Measurements from ENCODE around the gene ABCA9.

DNA sequence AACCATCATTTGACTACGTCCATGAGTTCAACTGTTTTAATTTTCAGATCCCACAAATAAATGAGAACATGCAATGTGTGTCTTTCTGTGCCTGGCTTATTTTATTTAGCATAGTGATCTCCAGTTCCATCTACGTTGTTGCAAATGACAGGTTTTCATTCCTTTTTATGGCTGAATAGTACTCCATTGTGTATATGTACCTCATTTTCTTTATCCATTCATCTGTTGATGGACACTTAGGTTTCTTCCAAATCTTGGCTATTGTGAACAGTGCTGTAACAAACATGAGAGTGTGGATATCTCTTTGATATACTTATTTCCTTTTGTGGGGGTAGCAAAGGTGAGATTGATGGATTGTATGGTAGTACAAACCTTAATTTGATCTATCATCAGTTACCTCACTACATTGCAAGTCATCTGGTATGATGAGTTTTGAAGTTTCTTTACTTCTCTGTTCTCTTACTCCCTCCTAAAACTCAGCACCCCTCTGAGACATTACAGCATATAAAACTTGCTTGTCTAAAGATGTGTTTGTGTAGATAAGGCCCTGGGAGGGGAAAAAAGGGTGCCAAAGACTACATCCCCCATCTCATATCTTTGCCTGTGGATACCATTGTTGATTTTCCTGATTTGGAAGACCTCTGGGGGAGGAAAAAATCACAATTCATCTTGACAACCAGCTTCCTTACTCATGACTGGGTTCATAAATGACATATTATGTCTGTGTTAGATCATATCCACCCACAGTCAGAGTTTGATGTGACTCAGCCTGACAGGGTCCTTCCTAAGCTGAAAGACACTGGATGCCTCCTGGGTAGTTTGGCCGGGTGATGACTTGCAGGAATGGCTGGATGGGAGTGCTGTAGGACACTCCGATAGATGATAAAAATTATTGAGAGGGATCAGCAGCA, 47.6 kb downstream of the ABCA9 start:
- TF ChIP-seq, protein P1, sequence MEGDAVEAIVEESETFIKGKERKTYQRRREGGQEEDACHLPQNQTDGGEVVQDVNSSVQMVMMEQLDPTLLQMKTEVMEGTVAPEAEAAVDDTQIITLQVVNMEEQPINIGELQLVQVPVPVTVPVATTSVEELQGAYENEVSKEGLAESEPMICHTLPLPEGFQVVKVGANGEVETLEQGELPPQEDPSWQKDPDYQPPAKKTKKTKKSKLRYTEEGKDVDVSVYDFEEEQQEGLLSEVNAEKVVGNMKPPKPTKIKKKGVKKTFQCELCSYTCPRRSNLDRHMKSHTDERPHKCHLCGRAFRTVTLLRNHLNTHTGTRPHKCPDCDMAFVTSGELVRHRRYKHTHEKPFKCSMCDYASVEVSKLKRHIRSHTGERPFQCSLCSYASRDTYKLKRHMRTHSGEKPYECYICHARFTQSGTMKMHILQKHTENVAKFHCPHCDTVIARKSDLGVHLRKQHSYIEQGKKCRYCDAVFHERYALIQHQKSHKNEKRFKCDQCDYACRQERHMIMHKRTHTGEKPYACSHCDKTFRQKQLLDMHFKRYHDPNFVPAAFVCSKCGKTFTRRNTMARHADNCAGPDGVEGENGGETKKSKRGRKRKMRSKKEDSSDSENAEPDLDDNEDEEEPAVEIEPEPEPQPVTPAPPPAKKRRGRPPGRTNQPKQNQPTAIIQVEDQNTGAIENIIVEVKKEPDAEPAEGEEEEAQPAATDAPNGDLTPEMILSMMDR (IDR thresholded peaks at IDR 0.05) = no peak
- no peak for TF ChIP-seq EZH2 (IDR thresholded peaks at IDR 0.05)
